ENCODE data around the gene CNKSR2. TPM values are rescaled to one million over a fixed set of nuclear protein-coding genes. Genes with fewer than 3 reads are reported as not detected.
A peak's percentile ranks its signal among the peaks of the same experiment; 100 is the strongest.

CNKSR2 gene
- total and polyA plus RNA-seq, 4 donors, result 0.74 to 41.4 (median 2.1) TPM

GRCh38 chrX:21369613-21370012 is 4.6 kb upstream of the CNKSR2 start:
- Histone ChIP-seq H3K9me3 (ENCODE audit: control insufficient read depth in 4 of 4, insufficient read depth in 3 of 4, low read length in 3 of 4) (peaks cover 0 to 6% (median 3%) of the 10 kb centered on the region in 4 donors), H3K27me3 (ENCODE audit: control insufficient read depth in 3 of 3, insufficient read depth in 3 of 3, low read length in 2 of 3) (peaks cover 0 to 2% (median 0%) of the 10 kb centered on the region in 3 donors), H3K4me3 (no peak overlapping the region), H3K36me3 (ENCODE audit: control insufficient read depth in 4 of 4, insufficient read depth in 4 of 4, low read length in 4 of 4) (no peaks in the 10 kb centered on the region), H3K4me1 (ENCODE audit: control insufficient read depth in 5 of 5, insufficient read depth in 5 of 5, low read length in 5 of 5) (peaks cover 0 to 4% (median 0%) of the 10 kb centered on the region in 5 donors), H3K27ac (ENCODE audit: low read depth in 1 of 2, low read length in 1 of 2) (no peak overlapping the region), H3K9ac (ENCODE audit: insufficient read depth in 1 of 2, low read length in 2 of 2) (no peak overlapping the region)
- DNase-seq (no peak), ATAC-seq (ENCODE audit: insufficient read depth, low FRiP score) (no peak)
- 59 to 97% methylated on average over 2 of the region's 2 CpGs for WGBS, 2 donors
- no peak for TF ChIP-seq CTCF (IDR thresholded peaks at IDR 0.05; ENCODE audit: control extremely low read depth, extremely low read depth)

GRCh38 chrX:21373001-21373400 is 1.2 kb upstream of the CNKSR2 start:
- no peak for TF ChIP-seq CTCF (IDR thresholded peaks at IDR 0.05; ENCODE audit: control extremely low read depth, extremely low read depth)
- Histone ChIP-seq H3K9ac (ENCODE audit: insufficient read depth in 1 of 2, low read length in 2 of 2) (no peak overlapping the region), H3K27ac (ENCODE audit: low read depth in 1 of 2, low read length in 1 of 2) (no peak overlapping the region), H3K9me3 (ENCODE audit: control insufficient read depth in 4 of 4, insufficient read depth in 3 of 4, low read length in 3 of 4) (peaks cover 0 to 6% (median 0%) of the 10 kb centered on the region in 4 donors), H3K4me3 (no peak overlapping the region), H3K4me1 (ENCODE audit: control insufficient read depth in 5 of 5, insufficient read depth in 5 of 5, low read length in 5 of 5) (peaks cover 0 to 6% (median 0%) of the 10 kb centered on the region in 5 donors), H3K36me3 (ENCODE audit: control insufficient read depth in 4 of 4, insufficient read depth in 4 of 4, low read length in 4 of 4) (no peaks in the 10 kb centered on the region), H3K27me3 (ENCODE audit: control insufficient read depth in 3 of 3, insufficient read depth in 3 of 3, low read length in 2 of 3) (peaks cover 0 to 10% (median 3%) of the 10 kb centered on the region in 3 donors)
- no peak for DNase-seq
- ATAC-seq (ENCODE audit: insufficient read depth, low FRiP score), result no peak
- 56 to 58% methylated on average over 7 of the region's 7 CpGs for WGBS, 2 donors

GRCh38 chrX:21373637-21374162 is 518 bp upstream of the CNKSR2 start:
- Histone ChIP-seq H3K9me3 (ENCODE audit: control insufficient read depth in 4 of 4, insufficient read depth in 3 of 4, low read length in 3 of 4) (peaks cover 0 to 6% (median 0%) of the 10 kb centered on the region in 4 donors), H3K36me3 (ENCODE audit: control insufficient read depth in 4 of 4, insufficient read depth in 4 of 4, low read length in 4 of 4) (no peaks in the 10 kb centered on the region), H3K4me1 (ENCODE audit: control insufficient read depth in 5 of 5, insufficient read depth in 5 of 5, low read length in 5 of 5) (peaks cover 0 to 6% (median 0%) of the 10 kb centered on the region in 5 donors), H3K27ac (ENCODE audit: low read depth in 1 of 2, low read length in 1 of 2) (peak overlapping the region in 1 of 2 donors; percentile 31), H3K9ac (ENCODE audit: insufficient read depth in 1 of 2, low read length in 2 of 2) (no peak overlapping the region), H3K27me3 (ENCODE audit: control insufficient read depth in 3 of 3, insufficient read depth in 3 of 3, low read length in 2 of 3) (peaks cover 0 to 10% (median 3%) of the 10 kb centered on the region in 3 donors), H3K4me3 (peak overlapping the region; percentile 17)
- WGBS, 2 donors, result 1 to 35% methylated on average over 31 to 50 of the region's 50 CpGs
- ATAC-seq (ENCODE audit: insufficient read depth, low FRiP score) (no peak), DNase-seq (no peak)
- TF ChIP-seq CTCF (IDR thresholded peaks at IDR 0.05; ENCODE audit: control extremely low read depth, extremely low read depth), result no peak
